Measurements from ENCODE around the gene TTLL8. TPM values are rescaled to one million over a fixed set of nuclear protein-coding genes. Genes with fewer than 3 reads are reported as not detected.

Gene TTLL8
- polyA plus RNA-seq, 4 donors = not detected

GRCh38 chr22:50046019-50046415 is 12.1 kb downstream of the TTLL8 start:
- no peak for DNase-seq (ENCODE audit: low read depth in 4 of 4, low spot score in 2 of 4)

GRCh38 chr22:50045211-50046018 is 12.7 kb downstream of the TTLL8 start:
- DNase-seq (ENCODE audit: low read depth in 4 of 4, low spot score in 2 of 4) = no peak

DNA sequence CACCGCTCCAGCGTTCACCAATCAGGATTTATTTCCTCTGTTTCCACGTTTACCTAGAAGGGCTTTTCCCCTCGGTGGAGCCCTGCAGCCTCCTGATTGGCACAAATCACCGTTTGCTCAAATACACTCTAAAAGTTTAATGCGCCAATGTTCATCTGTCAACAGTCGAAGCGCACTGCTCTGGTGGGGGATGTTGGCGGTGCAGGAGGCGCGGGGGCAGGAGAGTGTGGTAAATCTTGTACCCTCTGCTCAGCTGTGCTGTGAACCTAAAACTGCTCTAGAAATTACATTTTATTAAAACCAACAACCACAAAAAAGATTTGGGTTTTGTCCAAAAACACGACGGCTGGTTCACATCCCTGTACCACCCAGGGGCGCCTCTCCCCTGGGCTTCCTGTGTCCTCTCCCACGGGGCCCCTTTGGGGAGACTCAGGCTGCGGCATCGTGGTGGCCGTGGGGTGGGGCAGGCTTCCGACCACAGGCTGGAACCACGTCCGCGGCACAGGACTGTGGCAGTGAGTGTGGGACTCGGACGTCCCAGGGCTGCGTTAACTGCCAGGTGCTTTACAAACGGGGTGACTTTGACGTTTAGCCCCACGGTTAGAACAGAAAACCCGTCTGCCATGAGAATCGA is 13.5 kb downstream of the TTLL8 start:
- no peak for DNase-seq (ENCODE audit: low read depth in 4 of 4, low spot score in 2 of 4)

GRCh38 chr22:50041361-50042065 is 16.6 kb downstream of the TTLL8 start:
- no peak for DNase-seq (ENCODE audit: low read depth in 4 of 4, low spot score in 2 of 4)

DNA sequence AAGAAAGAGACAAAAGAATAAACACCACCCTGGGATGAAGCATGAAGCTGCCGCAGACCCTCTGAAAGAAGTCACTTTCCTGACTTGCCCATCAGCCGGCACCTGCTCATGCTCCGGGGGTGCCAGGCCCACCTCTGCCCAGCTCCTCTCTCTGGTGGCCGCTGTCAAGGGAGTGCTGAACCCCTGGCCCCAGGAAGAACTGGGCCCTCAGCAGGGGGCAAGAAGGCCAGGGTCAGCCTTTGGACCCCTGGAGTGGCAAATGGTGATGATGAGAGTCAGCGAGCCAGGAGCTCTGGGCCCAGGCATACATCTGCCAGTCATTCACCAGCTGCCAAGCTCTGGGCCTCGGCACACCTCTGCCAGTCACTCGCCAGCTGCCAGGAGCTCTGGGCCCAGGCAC is 17.4 kb downstream of the TTLL8 start:
- no peak for DNase-seq (ENCODE audit: low read depth in 4 of 4, low spot score in 2 of 4)

DNA sequence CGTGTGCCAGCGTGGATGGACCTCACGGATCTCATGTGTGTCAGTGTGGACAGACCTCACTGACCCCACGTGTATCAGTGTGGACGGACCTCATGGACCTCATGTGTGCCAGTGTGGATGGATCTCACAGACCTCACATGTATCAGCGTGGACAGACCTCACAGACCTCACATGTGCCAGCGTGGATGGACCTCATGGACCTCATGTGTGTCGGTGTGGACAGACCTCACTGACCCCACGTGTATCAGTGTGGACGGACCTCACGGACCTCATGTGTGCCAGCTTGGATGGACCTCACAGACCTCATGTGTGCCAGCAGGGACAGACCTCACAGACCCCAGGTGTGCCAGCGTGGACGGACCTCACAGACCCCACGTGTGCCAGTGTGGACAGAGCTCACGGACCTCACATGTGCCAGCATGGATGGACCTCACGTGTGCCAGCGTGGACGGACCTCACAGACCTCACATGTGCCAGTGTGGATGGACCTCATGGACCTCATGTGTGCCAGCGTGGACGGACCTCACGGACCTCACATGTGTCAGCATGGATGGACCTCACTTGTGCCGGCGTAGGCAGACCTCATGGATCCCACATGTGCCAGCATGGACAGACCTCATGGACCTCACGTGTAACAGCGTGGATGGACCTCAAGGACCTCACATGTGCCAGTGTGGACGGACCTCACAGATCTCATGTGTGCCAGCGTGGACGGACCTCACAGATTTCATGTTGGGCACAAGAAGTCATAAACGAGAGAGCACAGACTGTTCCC is 18.2 kb downstream of the TTLL8 start:
- DNase-seq (ENCODE audit: low read depth in 4 of 4, low spot score in 2 of 4) = no peak

DNA sequence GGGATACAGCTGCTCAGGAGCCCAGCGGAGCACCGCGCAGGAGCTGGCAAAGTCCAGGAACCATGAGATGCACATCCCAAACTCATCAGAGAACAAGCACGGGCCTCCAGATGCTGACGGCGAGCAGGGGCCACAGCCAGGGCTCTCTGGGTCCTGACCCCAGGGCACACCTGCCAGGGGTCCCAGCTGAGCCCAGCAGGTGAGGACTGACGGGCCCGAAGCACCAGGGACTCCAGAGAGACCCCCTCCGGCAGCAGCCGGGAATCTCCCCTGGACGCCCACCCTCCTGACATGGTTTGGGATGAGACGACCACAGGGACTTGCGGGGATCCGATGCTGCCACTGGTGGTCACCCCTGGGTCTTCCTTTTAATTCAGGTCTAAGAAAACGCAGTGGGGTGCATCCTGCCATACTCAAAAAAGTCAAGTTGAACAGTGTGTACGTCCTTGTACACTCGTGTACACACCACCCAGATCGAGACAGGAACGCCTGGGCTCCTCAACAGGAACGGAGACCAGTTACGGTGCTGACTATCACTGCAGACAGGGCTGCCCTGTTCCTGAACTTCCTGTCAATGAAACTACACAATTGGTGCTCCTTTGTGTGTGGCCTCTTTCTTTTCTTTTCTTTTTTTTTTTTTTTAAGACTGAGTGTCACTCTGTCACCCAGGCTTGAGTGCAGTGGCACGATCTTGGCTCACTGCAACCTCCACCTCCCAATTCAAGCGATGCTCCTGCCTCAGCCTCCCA is 21.9 kb downstream of the TTLL8 start:
- no peak for DNase-seq (ENCODE audit: low read depth in 4 of 4, low spot score in 2 of 4)

- no peak for DNase-seq (ENCODE audit: low read depth in 4 of 4, low spot score in 2 of 4)
Observed at GRCh38 chr22:50035131-50035881, 22.8 kb downstream of the TTLL8 start.

- DNase-seq (ENCODE audit: low read depth in 4 of 4, low spot score in 2 of 4) = no peak
Observed at GRCh38 chr22:50034126-50035081, 23.7 kb downstream of the TTLL8 start.

DNA sequence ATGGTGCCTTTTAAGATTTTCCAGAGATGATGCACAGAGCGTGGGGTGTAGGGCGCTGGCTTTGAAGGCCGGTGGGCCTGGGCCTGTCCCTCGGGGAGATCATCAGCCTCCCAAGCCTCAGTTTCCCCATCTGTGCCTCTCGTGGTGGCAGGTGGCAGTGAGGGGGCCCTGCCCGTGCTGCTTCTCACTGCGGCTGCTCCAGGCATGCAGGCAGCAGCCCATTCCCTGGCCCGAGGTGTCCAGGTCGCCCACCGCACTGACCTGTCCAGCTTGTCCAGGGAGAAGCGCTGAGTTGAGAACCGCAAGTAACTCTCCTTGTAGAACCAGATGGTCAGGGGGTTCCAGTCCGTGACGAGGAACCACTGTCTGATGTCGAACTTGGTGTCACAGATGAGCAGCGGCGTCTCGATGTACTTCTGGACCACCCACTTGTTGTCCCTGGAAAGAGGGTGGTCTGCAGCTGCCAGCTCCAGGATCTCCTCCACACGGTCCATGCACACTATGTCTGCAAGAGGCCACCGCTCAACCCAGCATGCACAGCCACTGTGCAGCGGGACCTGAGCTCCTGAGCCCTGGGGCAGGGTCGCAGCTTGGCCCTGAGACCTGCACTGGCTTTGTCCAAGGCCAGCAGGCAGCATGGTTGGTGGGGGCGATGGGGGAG is 25.0 kb downstream of the TTLL8 start:
- no peak for DNase-seq (ENCODE audit: low read depth in 4 of 4, low spot score in 2 of 4)

DNA sequence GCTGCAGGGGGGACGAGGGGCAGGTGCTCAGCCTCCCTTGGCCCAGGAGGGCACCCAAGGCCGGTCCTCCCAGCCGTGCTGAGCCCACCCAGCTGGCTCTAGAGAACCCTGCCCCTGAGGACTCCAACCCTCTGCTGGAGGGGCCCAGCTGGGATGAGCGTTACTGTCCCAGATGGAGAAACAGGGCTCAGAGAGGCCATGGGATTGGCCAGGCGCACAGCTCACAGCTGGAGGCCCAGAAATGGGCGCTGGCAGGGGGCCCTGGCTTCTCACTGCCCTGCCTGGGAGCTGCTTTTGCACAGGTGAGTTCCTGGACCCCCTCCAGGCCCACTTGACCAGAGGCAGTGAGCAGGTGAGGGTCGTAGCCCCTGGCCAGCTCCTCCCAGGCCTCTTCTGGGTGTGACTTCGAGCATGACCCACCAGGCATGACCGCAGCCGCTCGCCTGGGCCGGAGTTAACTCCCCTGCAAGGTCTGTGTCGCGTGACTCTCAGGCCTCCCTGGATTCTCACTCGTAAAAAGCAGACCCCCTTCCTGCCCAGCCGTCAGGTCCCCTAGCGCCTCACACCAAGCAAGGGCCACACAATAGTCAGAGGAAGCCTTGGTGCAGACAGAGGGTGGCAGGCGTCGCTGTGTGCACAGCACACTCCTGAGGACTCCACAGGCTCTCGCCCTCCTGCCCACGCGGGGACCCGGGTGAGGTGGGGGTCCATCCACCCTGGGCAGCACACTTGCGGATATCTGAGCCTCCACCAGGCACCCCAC is 25.8 kb downstream of the TTLL8 start:
- DNase-seq (ENCODE audit: low read depth in 4 of 4, low spot score in 2 of 4) = no peak

DNA sequence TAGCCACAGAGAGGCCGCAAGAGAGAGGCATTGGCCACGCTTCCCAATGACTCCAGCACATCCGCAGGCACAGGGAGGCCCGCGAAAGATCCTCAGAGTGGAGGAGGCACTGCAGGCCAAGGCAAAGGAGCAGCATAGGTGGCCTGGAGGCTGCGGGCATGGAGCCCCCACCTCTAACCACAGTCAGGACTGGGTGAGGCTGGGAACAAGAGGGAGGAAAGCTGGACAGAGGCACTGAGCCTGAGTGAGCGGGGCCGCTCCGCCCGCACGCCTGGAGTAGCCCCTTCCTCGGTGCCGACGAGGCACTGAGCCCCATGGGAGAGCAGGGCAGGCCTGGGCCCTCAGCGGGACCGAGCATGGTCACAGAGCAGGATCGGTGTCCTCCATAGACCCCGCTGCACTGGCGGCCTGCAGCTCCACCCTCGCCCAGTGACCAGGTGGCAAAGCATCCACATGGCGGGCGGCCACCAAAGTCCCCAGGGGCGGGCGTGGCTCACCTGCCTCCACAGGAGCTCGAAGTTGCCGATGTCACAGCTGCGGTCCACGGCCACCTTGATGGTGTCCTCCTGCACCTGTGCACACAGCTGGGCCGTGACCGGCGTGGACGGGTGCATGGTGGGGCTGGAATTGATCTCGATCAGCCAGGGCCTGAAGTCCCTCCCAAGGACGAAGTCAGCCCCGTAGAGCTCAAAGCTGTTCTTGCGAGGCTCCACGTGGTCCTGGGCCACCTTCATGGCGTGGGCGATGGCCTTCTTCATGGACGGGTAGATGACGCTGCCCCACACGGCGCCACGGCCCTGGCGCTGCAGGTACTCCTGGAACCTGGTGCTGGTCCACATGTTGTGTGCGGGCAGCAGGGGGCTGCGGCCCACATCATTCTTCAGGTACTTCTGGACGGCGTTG is 26.7 kb downstream of the TTLL8 start:
- DNase-seq (ENCODE audit: low read depth in 4 of 4, low spot score in 2 of 4) = no peak

DNA sequence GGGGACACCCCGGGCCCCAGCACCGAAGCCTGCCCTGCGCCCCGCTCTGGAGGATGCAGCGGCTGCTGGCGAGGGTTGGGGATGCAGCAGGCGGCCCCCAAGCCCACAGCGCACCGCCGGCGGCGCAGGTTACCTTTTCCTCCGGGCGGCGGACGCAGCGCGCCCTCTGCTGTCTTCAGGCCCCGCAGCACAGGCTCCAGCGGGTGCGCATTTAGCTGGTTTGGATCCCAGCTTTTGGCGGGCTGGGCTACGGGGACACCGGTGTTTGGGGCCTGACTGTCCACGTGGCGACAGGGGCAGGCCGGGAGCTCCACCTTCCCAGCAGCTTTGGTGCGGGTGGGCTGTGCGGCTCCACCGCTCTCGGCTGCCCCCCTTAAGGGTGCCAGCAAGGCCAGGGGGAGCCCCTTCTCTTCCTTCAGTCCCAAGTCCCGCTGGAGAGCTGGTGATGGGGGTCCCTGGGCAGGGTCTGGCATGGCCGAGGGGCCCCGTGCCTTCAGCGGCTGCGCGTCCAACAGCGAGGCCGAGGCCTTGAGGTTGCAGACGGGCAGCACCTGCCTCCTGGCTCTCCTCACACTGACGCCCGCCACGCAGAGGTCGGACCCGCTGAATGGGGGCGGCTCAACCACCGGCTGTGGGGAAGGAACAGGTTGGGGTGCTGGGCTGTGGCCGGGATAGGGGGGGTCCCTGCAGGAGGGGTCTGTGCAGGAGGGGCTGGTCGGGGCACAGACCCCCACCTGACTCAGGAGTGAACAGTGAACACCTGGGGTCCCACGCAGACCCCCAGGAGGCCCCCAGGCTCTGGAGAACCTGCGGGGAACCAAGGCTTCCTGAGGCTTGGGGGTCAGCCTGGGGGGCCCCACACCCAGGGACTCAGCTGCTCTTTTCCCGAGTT is 27.6 kb downstream of the TTLL8 start:
- DNase-seq (ENCODE audit: low read depth in 4 of 4, low spot score in 2 of 4) = peak in 2 of 4 donors; percentile 34 to 36

DNA sequence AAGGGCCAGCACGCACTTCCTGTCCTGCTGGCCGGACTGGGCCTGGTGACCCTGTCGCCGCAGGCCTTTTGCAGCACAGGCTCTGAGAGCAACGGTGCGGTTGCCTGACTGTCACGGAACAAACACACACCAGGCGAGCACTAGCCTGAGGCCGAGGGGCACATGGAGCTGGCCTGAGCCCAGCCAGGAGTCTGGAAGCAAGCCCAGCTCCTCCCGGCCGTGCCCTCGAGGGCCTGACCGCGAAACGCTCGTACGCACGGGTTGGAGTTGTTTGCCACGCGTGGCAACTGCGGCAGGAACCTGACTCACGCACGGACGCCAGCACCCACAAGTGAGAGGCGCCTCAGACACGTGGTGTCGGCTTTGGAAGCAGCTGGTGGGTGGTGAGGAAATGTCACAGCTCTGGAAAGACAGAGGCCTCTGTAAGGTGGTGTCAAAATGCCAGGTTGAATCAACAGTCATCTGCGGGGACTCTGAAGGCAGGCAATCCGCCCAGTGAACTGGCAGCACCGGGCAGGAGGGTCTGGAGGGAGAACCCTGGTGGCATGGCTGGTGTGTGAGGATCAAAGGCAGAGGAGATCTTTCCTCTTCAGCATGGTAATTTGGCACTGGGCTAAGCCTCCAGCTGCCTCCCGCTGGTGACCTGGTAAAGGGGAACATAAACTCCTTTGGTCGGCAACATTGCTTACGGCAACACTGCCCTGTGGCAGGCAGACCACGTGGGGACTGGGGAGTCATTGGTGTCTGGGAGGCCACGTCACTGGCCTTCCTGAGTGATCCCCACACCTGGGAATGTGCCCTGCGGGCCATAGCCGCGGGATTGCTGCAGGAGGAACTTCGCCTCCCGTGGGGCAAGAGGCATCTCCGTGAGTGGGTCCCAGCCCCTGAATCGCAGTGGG is 30.2 kb downstream of the TTLL8 start:
- no peak for DNase-seq (ENCODE audit: low read depth in 4 of 4, low spot score in 2 of 4)
